Adipose tissue (tissue), 3 donors: Measurements from ENCODE around the gene KIAA2012. TPM values are rescaled to one million over a fixed set of nuclear protein-coding genes. Genes with fewer than 3 reads are reported as not detected.
"Not testable (repeated sequence)": the region's sequence is repeated elsewhere in the genome, so short reads cannot be mapped to it uniquely, and the experiment has no call there.

Experiments used
- H3K27ac ChIP-seq: one replicate; pipeline ENCODE4 v1.5.1; 2013; ENCODE audit warnings: low read depth, low read length
- WGBS, 3 donors: extraction: QIAGEN DNeasy Blood & Tissue Kit; methylation state at CpG; one replicate each; pipeline ENCODE4 v1.1.7; 2013; 5-methylcytosine and 5-hydroxymethylcytosine counted together
- polyA plus RNA-seq, 3 donors: library from polyadenylated mRNA; stranded (reverse); fragments of 200-250 nt; gene quantifications; one replicate each; pipeline ENCODE4 v1.2.3, GENCODE V29; 2013
- donor health status: healthy with polysubstance abuse.
- donor health status: Bipolar disorder and iron deficiency.
- donor health status: healthy.

Gene KIAA2012
- polyA plus RNA-seq, 3 donors, result 0.01 to 0.11 TPM; not detected in 1

DNA sequence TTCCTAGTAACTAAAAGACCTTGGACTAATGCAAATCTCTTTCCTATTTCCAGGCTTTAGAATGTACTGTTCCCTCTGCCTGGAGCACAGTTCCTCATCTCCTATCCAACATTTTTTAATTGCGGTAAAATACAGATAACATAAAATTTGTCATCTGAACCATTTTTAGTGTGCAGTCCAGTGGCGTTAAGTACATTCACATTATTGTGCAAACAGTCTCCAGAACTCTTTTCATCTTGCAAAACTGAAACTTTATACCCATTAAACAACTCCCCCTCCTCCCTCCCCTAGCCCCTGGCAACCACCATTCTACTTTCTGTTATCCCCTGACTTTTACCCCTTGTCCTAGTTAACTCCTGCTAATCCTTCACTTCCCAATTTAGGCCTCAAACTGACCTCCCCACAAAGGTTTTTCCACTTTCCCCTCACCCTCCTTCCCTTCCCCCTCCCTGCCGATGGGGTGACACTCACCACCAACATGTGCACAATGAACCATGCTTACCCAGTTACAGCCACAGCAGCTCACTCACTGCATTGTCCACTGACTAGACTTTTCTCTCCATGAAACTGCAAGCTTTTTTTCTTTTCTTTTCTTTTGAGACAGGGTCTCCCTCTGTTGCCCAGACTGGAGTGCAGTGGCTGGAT is 54.8 kb downstream of the KIAA2012 start:
- no peak overlapping the region for H3K27ac ChIP-seq
- WGBS, 3 donors, result 50 to 53% (median 53%) methylated on average over 3 of the region's 3 CpGs

DNA sequence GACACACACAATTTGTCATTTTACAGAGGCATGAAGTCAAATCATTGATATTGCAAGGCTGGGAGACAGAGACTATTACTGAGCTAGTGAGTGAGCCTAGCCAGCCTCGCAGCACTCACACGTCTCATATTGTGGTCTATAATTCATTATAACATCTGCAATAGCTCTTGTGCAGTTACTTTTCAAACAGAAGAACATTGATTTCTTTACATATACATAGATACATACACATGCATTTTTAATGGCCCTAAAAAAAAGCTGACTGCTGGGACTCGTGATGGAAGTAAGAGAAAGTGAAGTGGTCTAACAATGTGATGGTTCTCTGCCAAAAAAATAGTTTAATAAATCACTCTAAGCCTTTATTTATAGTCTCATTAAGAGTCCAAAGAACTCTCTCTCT is 56.8 kb downstream of the KIAA2012 start:
- H3K27ac ChIP-seq, result no peak overlapping the region
- 61 to 66% (median 62%) methylated on average over 3 of the region's 3 CpGs for WGBS, 3 donors

DNA sequence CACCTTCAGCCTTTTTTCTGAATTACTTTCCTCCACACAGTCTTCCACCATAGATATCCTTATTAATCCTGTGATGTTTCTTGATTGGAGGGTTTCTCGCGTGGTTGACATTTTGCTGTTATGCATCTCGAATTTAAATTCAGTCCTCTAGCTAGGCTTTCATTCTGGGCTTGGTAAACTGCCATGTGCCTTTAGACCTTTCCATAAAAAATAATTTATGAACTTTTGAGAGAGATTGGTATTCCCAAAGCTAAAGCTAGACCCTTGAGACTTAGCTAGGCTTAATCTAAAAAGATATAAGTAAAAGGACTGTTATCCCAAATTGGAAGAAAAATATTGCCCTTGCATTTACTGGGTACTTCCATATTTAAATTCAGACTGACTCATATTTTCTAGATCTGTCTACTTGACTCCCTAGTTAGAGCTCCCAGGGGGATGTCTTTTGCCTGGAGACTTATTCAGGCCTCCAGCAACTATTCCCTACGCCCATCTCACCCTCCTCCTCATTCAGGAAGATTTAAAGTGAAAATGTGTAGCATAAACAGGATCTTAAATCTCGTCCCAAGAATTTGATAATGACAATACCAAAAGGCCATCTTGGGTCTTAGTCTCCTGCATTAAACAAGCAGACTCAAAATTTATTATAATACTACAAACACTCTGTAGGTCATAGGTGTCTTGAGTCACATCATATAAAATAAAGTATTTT is 60.3 kb downstream of the KIAA2012 start:
- H3K27ac ChIP-seq, result no peak overlapping the region
- WGBS, 3 donors, result 82 to 90% (median 88%) methylated on average over 5 of the region's 5 CpGs

DNA sequence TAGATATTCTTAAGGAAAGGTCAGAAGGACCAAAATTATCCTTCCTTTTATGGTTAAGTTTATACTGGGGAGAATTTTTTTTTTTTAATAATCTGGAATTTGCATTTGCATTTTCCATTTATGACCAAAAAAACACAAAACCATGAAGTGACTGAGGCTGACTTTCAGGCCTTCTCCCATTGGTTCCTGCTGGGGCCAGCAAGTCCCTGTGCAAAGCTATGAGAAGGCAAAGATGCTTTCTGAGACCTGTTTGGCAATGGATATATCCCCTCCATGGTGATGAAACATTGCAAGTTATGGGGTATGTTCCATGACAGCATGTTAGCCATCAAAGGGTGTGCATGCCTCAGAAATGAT is 60.8 kb downstream of the KIAA2012 start:
- no peak overlapping the region for H3K27ac ChIP-seq

DNA sequence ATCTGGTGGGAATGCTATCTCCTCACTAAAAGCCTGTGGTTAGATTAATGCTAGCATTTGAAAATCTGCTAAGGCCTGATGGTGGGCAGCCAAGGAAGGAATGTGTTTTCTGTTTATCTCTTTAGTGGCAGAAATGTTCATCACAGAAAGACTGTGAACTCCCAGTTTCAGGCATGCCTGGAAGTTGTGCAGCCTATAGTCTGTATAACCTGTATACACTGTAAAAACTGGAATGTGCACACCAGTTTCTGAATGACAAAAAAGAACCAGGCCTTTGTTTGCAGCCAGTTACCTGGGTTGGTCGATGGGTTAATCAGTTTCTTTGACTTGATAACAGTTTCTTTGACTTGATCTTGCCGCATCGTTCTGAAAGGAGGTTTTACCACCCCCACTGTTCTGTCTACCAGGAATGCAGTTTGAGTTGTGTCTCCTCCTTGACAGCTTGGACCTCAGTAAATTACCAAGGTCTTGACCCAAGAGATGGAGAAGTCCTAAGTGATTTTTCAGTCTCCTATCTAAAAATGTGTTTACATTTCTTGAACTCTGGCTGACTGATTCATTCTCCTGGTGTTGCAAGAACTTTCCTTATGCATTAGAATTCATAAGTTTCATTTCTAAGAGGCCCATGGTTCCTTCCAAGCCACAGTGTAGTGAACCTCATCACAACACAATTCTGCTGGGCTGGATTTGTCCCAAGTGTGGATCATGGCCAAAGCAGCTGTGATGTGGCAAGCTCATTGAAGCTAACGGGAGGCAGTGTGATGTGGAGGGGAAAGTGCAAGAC is 62.2 kb downstream of the KIAA2012 start:
- WGBS, 3 donors, result 20 to 48% (median 45%) methylated on average over 4 of the region's 4 CpGs
- no peak overlapping the region for H3K27ac ChIP-seq

DNA sequence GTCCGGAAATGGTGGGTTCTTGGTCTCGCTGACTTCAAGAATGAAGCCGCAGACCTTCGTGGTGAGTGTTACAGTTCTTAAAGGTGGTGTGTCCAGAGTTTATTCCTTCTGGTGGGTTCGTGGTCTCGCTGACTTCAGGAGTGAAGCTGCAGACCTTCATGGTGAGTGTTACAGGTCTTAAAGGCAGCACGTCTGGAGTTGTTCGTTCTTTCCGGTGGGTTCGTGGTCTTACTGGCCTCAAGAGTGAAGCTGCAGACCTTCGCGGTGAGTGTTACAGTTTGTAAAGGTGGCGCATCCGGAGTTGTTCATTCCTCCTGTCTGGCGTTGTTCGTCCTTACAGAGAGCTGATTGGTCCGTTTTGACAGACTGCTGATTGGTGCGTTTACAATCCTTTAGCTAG is 63.0 kb downstream of the KIAA2012 start:
- 87 to 92% (median 92%) methylated on average over 18 of the region's 18 CpGs for WGBS, 3 donors
- not testable (repeated sequence) for H3K27ac ChIP-seq

DNA sequence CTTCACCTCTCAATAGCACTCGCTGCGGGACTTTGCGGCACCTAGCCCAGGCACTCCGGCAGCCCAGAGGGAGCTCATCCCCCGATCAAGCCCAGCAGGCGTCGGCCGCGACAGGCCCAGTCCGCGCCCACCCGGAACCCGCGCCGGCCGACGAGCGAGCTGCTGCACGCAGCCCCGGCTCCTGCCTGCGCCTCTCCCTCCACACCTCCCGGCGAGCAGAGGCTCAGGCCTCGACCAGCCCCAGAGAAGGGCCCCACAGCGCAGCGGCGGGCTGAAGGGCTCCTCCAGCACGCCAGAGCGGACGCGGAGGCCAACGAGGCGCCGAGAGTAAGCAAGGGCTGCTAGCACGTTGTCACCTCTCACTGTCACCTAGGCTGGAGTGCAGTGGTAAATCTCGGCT is 63.5 kb downstream of the KIAA2012 start:
- WGBS, 3 donors, result 94 to 97% (median 95%) methylated on average over 36 of the region's 36 CpGs
- no peak overlapping the region for H3K27ac ChIP-seq

DNA sequence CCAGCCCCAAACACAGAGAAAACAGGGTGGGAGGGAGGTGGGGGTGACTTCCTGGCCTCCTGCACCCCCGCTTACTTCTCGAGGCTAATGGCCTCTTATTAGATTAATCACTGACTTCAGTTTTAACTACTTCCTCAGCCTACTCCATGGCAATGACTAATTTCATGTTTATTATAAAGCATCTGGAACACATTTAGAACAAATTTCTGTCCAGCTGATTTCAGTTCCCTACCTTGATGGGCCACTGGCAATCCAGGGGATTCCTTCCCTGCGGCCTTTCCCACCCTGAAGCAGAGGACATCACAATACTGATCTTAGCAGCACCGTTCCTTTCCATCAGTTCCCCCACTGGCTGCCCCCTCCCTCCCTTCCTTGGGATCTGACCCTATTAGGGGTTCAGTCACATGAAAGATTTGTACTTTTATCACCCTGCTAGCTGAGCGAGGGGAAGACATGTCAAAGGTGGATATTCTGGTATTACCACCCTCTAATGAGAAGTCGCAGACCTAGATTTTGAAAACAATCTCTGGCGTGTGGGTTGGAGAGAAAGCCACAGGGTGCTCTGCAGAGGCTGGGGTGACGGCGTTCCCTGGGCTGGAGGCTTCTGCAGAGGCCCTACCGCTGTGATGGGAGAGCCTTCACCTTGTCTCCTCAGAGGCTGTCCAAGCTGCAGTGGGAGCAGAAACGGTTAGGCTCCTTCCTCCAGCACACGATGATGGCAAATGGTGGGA is 67.6 kb downstream of the KIAA2012 start:
- no peak overlapping the region for H3K27ac ChIP-seq

DNA sequence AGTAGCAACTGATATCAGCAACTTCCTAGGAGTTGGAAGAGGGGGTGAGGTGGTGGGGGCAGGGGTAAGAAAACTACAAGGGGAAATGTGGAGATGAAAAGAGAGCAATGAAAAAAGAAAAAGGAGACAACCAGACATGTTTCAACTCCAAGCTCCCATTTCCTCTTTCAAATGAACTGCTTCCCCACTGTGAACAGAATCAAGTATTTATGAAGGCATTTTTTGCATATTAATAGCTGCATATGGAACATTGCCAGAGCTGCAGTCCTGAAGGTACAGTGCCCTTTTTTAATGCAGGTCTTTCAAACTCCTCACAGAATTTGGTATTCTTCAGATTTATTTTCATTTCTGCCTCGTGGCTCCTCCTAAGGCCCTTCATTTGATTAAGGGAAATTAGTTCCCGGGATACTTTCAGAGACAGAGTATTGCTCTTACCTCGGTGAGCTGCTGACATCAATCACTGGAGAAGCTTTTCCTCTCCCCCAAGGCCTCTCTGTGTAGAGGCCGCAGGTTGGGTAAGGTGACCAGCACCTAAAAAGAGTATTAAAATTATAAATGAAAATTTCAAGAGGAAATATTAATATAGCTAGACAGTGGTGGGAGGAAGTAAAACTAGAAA is 68.4 kb downstream of the KIAA2012 start:
- H3K27ac ChIP-seq, result no peak overlapping the region
- 48 to 72% (median 66%) methylated on average over 4 of the region's 4 CpGs for WGBS, 3 donors

More for the DNA sequence above, 67.6 kb downstream of the KIAA2012 start:
- WGBS, 3 donors, result 59 to 72% (median 66%) methylated on average over 11 to 12 of the region's 12 CpGs

DNA sequence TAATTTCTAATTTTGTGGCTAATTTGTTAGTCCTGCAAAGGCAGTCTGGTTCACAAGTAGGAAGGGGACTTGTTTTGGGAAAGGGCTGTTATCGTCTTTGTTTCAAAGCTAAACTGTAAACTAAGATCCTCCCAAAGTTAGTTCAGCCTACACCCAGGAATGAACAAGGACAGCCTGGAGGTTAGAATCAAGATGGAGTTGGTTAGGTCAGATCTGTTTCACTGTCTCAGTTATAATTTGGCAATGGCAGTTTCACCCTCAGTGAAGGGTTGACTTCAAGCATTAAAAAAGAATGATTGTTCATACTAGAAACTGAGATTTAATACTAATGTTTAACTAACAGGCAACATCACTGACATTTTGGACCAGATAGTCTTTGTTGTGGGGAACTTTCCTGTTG is 69.5 kb downstream of the KIAA2012 start:
- H3K27ac ChIP-seq, result no peak overlapping the region
- WGBS, 3 donors, result 94 to 100% (median 96%) methylated on average over 1 of the region's 1 CpG

DNA sequence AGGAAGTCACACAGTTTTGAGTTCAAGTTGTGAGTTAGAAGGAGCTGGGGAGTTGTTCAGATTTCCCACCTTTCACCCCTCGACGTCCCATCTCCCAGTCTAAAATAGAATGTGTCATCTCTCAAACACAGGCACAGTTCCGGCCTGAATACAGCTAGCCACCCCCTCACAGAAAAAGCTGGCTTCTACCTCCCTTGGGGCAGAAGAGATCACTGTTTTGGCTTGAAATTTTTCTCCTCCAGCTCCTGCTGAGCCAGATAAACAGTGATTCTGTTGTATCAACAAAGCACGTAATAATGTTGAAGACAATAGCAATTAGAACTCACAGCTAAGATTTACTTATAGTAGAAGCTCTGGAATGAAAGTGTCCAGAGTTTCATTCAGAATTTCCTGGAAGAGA is 74.7 kb downstream of the KIAA2012 start:
- 52 to 61% (median 58%) methylated on average over 4 of the region's 4 CpGs for WGBS, 3 donors
- H3K27ac ChIP-seq, result no peak overlapping the region

DNA sequence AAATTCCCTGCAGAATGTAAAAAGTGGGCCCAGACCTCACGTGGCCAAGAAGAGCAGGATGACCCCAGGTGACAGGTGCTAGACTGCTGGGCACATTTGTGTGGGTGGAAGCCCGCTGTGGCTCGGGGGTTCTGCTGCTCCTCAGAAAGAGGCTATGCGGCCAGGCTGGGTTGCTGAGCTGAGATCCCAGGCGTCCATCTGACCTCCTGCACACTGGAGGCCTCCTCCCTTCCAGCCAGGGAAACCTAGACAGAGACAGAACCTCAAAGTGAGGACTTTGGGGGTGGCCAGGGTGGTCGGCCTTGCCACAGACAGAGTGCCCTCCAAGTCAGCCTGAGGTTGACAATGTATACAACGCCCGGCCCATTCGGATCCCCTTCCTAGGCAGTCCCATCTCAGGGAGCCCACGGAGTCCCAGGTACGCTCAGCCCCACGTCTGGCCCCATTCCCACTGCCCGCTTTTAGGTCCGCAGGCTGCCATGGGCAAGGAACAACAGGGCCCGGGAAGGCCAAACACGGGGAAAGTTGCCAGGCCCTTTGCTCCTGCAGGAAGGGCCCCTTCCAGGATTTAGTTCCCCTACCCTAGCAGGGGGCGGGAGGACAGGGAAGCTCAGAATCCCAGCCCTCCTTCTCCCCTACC is 75.6 kb downstream of the KIAA2012 start:
- 80 to 83% (median 81%) methylated on average over 17 of the region's 17 CpGs for WGBS, 3 donors
- H3K27ac ChIP-seq, result no peak overlapping the region

DNA sequence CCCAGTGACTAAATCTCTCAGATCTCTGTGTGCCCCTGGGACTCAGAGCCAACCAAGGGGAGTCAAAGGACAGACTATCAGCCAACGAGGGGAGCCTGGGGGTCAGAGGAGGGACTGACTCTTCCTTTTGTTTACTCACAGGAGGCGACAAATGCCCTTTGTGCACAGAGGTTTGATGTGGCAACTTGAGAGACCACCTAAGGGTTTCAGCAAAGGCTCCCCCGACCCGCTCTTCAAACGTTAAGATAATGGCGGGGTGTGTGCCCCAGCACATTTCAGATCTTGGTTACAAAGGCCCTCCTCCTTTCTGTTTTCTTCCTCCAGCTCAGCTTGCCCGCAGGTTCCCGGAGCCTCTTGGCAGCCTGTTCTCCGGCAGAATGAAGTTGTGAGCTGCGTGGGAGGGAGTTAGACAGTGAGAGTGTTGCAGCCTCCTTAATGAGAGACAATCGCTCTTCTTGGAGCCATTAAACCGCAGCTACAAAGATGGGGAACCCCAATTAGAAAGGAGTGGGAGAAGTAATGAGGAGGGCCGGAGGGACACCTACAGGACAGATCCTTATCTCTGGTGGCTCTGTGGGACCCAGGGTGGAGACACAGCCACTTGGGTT is 76.2 kb downstream of the KIAA2012 start:
- no peak overlapping the region for H3K27ac ChIP-seq
- 54 to 55% (median 55%) methylated on average over 13 of the region's 13 CpGs for WGBS, 3 donors

DNA sequence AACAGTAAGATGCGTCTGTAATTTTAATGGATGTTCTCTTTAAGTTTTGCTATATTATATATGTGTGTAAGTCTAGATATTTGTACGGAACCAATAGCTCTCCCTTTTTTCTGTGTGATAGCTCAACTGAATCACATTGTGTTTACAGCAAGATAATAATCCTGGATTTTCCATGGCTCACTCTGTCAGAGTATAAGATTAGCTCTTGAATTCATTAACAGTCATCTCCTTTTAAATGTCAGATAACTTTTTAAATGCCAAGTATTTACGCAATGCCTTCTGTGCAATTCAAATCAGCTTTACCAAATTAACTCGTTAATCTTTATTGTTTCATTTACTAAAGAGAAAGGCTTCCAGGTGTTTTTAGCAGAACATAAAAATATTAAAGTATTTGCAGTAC is 76.9 kb downstream of the KIAA2012 start:
- no peak overlapping the region for H3K27ac ChIP-seq
- WGBS, 3 donors, result 70 to 75% (median 74%) methylated on average over 4 of the region's 4 CpGs

DNA sequence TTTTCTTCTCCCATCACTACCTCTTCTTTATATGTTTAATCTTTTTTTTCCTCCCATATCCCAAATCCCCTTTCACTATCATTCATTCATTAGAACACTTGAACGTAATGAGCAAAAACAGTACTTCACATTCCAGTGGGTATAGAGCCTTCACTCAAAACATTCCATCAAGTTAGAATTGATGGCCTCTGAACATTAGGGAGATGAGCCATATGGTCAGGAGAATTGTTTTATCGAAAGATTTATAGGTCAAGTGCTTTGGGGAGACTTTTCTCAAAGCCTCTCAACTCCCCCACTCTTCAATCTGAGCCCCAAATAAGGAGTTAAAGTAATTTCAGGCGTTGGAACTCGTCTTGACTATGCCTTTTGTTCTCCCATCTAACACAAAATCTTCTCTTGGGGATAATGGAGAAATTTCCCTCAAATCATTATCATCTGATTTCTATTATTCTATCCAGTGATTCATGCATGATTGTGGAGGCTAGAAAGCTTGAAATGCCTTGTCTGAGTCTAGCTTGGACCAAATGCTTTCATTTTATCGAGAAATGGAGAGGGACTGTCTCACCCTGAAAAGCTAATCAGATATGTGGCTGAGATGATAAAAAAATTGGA is 79.2 kb downstream of the KIAA2012 start:
- 38 to 50% (median 44%) methylated on average over 5 of the region's 5 CpGs for WGBS, 3 donors
- H3K27ac ChIP-seq, result no peak overlapping the region

DNA sequence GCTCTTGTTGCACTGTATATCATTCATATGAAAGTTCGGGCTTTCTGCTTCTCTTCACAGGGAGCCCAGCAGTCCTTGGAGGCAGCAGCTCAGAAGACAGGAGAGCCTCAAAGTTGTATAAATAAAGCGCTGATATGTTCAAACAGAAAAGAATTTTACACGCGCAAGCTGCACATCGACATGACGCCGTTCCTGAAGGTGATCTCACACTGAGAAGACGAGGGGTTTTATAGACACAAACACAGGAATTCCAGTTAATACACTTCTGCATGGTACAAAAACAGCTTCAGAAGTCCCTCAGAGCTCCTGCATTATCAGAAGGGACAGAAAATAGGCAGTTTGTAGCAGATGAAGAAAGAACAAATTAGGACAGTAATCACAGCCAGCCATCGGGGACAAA is 81.6 kb downstream of the KIAA2012 start:
- H3K27ac ChIP-seq, result no peak overlapping the region
- 46 to 84% (median 81%) methylated on average over 9 of the region's 9 CpGs for WGBS, 3 donors

DNA sequence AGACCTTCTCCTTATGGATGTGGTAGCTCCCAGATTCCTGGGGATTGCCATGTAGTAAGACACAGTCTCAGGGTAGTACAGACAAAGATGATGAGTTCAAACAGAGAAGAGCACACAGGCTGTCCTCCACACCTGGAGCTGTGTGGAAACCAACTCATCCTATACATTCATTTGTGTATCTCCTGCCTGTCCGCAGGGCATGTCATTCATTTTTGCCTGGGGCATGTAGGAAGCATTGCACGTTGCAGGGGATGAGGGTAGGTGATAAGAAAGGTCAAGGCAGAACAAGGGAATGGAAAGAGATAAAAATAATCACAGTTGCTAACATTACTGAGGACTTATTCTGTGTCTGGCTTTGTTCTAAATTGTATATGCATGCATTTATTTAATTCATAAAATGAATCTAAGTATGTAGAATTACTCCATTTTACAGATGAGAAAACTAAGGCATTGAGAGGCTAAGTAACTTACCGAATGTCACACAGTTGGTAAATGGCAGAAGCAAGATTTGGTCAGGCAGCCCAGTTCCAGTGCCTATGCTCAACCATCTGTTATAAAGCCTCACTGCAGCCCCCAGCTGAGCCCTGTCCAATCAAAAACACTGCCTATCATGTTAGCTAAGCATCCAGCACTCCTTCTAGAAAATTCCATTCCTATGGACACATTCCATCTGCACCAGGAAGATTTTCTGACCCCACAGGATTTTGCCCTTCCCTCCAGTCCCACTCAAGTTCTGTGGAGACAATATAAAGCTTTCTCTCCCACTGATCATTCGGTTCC is 84.3 kb downstream of the KIAA2012 start:
- H3K27ac ChIP-seq, result no peak overlapping the region
- 63 to 90% (median 84%) methylated on average over 4 of the region's 4 CpGs for WGBS, 3 donors
